ENCODE results near the gene ETV6.
A peak's percentile ranks its signal among the peaks of the same experiment; 100 is the strongest.

ETV6 gene

DNA sequence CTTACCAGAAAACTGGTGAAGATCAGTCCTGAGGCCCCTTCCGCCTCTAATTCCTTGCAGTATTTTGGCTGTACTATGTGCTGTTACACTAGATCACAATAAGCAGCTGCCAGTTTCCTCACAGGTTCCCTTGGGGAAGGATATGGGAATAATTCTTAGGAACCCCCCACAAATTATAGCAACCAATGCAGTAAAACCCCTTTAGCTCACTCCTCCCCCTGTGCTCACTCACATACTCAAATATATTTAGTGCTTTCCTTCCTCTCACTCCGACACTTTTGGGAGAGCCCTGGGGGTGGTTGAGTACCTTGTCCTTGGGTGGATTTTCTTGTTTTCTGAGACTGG, 162.7 kb downstream of the ETV6 start:
- DNase-seq = no peak

- no peak for DNase-seq
These were observed 163.3 kb downstream of the ETV6 start for GRCh38 chr12:11812586-11813437.

DNA sequence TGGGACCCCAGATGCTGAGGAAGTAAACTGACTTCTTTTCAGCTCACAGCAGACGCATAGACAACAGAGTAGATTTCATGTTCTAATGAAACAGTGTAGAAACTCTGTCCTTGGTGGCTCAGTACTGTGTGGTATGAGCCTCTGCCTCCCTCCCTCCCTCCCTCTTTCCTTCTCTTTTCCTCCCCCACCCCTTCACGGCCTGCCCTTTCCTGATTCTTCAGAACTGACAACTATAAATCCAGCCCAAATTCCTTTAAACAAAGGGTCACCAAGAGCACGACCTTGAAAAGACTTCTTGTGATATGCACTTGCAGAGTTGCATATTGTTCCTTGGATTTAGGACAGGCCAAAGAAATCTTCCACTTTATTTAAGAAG, 164.0 kb downstream of the ETV6 start:
- DNase-seq = no peak

GRCh38 chr12:11814374-11814773, 164.9 kb downstream of the ETV6 start:
- no peak for DNase-seq

- no peak for DNase-seq
These were observed 165.9 kb downstream of the ETV6 start for GRCh38 chr12:11815397-11815796.

GRCh38 chr12:11819643-11820042, 170.2 kb downstream of the ETV6 start:
- no peak for DNase-seq

DNA sequence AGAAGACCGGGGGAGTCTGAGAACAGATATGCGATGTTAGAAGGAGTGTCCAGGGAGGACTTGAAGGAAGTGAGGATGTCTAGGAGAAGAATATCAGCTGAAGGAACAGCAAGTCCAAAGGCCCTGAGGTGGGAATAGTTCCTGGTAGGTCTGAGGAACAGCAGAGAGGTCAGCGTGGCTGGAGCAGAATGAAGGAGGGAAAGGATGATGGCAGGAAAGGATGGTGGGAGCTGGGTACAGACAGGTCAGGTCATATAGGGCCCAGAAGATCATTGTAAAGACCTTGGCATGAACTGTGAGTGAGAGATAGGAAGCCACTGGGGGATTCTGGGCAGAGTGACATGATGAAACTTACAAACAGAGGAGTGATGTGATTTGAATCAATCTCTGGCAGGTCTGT, 171.0 kb downstream of the ETV6 start:
- DNase-seq = no peak

- DNase-seq = peak in 1 of 2 experiments; percentile 5
These were observed 172.1 kb downstream of the ETV6 start for GRCh38 chr12:11821386-11822080.

DNA sequence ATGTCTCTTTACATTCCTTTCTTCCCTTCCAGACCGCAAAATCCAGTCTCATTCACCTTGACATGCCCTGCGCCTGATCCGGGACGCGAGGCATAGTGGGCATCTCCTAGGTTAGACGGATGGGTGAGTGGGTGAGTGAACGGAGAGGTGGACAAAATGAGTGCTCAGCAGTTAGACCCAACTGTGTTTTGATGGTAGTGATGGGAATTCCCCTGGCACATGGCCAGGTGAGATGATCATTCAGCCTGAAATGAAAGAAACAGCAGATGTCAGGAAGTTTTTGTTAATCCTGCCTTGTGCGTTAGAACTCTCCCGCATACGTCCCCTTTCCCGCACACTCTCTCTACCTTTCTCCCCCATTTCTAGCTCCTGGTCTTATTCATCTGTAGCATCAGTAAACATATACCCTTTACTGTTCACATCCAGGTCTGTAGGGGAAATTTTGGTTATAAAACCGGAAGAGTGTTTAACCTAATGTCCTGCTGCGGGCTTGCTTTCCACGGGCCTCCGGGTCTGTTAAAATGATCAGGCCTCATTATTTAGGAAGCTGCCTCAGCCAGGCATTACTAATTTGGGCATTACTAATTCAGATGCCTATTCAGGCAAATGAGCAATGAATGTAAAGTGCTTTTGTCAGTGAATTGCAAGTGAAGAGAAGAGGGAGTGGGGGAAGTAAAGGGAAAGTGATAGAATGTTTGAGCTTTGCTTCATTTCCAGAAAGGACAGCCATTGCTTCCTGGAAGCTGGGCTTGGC, 172.8 kb downstream of the ETV6 start:
- peak; percentile 53 to 76 for DNase-seq

DNA sequence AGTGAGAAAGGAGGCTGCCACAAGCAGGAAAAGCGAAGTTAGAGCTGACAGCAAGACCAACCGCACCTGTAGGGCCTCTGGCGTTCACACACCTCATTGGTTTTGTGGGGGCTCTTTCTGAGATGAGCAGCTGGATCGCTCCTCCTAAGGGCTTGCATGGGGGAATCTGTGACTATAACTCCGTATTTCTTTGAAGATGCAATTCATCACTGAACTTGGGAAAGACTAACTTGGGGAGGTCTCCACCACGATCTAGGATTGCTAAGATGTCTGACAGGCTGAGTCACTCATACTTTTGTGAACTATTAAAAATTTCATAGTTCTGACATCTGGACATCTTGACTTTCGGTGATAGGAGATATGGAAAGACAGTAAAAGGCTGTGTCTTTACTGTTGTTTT, 173.6 kb downstream of the ETV6 start:
- DNase-seq = no peak

- DNase-seq = no peak
These were observed 174.1 kb downstream of the ETV6 start for GRCh38 chr12:11823593-11823992.

DNA sequence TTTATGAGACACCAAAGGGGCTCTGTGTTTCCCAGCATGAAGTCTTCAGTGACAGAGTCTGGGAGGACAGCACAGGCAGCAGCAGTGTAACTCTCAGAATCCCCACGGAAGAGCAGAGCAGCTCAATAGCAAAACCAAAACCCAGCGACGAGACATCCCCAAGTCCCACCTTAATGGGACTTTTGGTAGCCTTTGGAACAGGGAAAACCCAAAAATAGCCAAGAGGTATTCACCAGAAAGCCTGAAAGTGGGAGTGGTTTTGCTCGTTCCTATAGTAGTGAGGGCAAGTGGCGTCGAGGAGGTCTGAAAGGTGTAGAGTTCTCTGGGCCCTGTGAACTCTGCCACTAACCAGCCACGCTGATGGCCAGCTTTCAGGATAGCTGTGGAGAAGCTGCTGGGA, 174.6 kb downstream of the ETV6 start:
- DNase-seq = no peak

GRCh38 chr12:11824736-11825135, 175.3 kb downstream of the ETV6 start:
- no peak for DNase-seq

GRCh38 chr12:11825278-11825677, 175.8 kb downstream of the ETV6 start:
- no peak for DNase-seq

- DNase-seq = no peak
These were observed 177.1 kb downstream of the ETV6 start for GRCh38 chr12:11826574-11826973.

DNA sequence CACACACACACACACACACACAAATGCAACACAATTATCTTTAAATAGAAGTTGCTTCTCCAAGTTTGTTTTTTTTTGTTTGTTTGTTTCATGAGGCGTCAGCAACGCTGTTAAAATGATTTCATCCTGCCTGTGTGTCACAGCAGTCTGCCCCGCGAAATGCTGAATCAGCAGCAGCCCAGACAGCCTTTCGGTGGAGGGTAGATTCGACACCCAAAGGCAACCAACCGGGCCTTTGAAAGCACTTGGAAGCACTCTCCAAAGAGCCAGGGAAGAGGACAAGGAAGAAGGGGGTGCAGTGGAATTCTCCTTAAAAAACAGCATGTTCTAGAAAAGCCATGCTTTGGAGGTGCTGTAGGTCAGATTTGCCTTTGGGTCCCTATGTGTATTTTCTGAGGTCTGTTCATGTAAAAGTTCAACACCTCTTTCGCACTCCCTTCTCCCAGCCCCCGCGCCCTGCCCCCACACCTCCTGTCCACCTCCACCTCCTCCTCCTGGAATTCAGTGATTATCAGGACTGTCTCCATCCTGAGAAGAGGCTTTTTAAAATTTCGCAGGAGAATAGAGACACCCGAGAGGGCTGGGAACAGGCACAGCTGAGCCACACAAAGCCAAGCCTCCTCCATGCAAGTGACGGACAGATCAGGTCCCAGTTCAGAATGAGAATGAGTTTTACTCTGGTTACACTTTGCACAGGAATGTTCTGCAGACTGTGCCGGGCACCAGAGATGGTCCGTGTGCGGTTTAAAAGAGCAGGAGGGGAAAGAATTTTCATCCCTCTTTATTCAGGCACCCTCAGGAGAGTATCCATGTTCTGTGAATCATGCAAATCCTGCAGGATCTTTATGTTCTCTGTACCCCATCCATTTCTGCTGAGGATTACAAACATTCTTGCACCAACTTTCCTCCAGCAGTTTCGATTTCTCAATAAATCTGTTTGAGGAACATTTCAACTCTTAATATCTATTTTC, 177.9 kb downstream of the ETV6 start:
- no peak for DNase-seq

- DNase-seq = no peak
These were observed 180.3 kb downstream of the ETV6 start for GRCh38 chr12:11829764-11830194.

DNA sequence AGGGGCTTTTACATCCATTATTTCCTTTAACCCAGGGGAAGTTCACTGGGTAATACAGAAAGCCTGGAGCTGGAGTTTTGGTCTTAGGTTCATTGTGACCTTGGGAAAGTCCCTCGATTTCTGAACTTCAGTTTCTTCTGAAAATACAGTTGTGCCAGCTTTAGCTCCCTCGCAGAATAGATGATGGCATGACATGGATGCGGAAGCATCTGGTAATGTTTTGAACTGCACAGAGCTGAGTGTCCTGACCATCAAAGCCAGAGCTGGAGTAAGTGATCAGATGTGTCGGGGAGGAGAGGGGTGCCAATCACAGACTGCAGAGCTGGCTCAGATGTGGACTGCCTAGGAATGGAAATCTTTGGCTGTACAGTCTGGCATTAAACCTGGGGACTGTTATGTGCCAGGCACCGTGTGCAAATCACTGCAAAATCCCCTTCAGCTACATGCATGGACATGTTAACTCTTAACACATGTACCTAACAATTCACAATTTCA, 180.9 kb downstream of the ETV6 start:
- no peak for DNase-seq

DNA sequence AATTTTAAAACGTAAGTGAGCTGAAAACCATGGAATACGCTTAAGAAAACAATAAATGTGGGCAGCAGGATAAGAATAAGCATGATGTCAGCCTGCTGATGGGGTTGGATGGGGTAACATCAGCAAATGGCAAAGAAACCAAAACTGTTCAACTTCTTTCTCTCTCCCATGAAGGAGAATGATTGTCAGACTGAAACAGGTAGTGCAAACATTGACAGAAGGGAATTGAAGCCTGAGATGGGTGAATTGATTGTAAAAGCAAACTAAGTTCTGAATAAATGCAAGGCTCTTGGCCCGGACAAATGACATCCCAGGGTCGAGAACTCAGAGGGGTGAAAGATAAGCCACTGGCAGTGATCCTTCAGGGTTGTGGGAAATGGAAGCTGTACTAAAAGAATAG, 182.6 kb downstream of the ETV6 start:
- DNase-seq = no peak

DNA sequence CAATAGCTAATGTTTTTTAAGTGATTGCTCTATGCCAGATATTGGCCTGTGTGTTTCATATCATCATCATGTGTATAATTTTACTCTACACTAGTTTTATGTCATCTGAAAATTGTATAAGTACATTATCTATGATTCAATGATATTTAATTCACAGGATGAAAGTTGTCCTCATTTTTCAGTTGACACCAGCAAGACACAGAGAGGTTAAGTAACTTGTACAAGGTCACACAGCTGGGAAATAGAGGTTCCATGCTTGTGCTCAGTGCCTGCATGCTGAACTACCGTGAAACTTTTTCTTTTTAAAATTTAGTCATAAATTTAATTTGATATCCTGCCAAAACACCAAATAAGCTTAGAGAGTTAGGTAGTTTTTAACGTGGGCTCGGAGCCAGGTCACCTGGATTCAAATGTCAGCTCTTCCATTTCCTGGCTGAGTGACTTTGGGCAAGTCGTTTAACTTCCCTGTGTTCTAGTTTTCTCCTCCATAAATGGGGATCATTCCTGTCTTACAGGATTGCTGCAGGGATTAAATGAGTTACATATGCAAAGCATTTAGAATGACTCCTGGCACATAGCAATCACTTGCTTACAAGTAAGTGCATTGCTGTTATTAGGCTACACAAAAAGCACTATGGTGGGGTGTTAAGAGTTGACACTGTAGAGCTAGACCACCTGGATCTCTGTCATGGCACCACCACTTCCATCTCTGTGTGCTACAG, 183.9 kb downstream of the ETV6 start:
- DNase-seq = no peak

GRCh38 chr12:11834104-11834812, 184.8 kb downstream of the ETV6 start:
- no peak for DNase-seq
